Fibroblast of the conjunctiva (primary cell): ENCODE results near the gene DOHH.

ENCODE experiments used
- DNase-seq: peaks from one replicate; pipeline ENCODE4 v3.0.0-alpha.2; 2010; ENCODE audit warnings: low read depth

Gene DOHH

DNA sequence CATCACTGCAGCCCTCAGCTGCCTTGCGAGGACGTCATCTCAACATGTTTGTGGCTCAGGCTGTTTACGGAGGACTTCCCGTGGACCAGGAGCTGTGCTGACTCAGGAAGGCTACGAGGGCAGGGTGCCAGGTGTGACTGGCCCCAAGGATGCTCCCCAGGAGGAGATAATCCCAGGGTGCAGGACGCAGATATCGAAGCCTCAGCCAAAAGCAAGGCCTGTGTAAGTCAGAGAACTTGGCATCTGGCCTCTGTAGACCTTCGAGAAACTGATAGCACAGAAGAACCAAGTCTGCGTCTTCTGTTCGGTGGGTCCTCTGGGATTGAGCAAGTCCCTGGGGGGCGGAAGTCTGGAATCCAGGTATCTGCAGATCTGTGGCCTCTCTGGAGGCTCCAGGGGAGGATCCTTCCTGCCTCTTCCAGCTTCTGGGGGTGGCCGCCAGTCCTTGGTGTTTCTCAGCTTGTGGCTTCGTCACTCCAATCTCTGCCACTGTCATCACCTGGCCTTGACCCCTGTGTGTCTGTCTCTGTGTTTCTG is 2.6 kb upstream of the DOHH start:
- no peak for DNase-seq

DNA sequence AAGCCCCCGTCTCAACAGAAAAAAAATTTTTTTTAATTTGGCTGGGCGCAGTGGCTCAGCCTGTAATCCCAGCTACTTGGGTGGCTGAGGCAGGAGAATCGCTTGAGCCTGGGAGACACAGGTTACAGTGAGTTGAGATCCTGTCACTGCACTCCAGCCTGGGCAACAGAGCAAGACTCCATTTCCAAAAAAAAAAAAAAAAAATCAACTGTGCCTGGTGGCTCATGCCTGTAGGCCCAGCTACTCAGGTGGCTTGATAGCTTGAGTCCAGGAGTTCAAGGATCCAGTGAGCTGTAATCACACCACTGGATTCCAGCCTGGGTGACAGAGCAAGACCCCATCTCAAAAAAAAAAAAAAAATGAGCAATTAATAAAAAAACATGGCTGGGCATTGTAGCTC is 1.3 kb upstream of the DOHH start:
- DNase-seq: no peak

DNA sequence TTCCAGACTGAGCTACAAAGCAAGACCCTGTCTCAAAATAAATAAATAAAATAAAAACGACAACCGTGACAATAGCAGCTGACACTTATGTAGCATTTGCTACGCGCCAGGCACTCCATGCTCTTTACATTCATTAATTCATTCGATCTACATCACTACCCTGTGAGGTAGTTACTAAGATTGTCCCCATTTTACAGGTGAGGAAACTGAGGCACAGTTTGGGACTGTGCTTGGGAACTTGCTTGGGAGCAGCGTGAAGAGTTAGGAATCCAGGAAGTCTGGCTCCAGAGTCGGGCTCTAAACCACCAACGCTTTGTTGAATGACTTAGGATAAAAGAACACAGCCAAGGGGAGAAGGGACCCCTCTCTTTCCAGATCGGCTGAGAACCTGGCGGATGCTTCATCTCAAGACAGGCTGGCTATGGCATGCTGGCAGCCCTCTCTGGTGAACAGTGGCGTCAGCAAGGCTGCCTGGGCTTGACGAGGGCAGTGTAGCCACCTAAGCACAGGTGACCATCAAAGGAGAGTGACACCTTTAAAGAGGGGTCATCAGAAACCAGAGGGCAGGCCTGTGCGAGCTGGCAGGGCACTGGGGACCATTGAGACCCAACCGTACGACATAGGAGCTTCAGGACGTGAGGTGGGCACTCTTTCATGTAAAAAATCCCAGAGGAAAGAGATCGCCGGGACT is 591 bp downstream of the DOHH start:
- no peak for DNase-seq

DNA sequence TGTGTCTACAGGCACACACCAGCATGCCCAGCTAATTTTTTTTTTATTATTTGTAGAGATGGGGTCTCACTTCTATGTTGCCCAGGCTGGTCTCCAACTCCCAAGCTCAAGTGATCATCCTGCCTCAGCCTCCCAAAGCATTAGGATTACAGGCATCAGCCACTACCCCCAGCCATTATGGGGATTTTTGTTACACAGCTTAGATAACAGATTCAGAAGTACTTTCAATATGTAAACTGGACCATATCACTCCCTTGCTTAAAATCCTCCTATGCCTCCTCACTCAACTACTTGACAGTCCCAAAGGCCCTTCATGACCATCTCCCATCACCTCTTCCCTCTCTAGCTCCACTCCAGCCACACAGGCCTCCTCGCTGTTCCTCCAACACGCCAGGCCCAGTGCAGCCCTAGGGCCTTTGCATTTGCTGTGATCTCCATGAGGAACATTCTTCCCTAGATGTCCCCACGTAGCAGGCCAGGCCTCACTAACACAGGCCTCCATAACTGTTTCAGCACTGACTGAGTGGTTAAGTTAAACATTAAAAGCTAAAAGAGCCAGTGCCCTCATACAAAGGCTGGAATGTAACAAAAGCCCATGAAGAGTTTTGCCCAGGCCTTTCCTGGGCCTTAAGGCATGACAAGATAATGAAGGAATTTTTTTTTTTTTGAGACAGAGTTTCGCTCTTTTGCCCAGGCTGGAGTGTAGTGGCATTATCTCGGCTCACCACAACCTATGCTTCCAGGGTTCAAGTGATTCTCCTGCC is 2.5 kb downstream of the DOHH start:
- DNase-seq: no peak

DNA sequence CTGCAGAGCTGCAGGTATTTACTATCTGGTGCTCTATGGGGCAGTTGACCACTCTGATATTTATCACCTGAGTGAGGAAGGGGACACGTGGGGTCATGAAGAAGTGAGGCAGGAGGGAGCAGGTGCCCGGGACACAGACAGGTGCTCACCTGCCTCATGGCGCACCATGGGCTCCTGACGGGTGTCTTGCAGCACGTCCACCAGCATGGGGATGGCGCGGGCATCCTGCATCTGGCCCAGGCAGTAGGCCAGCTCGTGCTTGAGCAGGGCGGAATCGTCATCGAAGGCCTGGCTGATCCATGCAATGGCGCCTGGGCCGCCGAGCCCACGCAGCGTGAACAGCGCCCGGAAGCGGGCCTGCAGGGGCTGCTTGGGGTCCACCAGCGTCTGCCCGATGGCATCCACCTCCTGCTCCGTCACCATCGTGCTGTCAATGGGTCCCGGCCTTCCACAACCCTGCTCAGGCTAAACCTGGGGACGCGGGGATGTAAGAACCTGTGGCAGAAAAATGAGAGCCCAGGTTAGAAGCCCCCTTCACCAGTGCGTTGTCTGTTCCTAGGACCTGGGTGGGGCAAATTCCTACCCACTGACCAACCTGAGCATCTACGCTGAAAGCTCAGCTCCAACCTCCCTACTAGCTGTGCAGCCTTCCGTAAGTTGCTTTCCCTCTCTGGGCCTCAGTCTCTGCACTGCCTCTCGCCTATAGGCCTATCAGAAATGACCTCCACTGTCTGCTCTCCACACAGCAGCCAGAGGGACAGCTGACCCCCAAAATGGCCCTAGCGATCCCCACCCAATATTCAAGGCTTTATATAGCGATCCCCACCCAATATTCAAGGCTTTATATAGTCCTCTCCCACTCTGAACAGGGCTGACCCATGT is 3.8 kb downstream of the DOHH start:
- no peak for DNase-seq

DNA sequence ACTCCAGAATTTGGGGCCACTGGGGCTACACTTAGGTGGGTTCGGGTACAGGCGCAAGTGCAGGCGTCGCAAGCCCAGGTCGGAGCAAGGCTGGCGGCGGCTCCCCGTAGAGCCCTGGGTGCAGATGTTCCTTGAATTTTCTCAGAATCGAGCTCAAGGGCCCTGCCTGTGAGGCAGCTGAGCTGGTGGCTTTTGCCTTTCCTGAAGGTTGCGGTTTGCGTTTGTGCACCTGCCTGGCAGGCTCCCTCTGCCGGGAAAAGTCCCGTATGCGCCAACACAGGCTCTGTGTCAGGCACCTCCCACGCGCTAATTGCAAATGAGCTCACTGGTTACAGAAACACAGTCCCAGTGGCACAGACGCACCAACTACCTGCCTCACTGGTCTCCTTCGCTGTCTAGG is 5.9 kb downstream of the DOHH start:
- no peak for DNase-seq

DNA sequence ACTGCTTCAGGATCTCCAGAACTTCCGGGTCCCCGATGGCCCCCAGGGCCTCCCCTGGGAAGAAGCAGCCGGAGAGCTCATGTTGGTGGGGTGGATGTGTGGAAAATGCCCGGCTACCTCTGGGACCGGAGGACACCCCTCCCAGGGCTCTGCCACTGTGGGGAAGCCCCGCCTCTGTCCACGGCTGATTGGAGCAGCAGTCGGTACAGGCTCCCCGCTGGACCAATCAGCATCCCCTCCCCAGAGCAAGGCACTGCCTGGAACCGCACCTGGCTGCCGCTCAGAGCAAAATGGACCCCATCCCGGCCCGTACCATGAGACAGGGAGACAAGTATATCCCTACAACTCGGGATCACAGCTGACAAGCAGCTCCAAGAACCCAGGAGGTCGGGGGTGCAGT is 6.4 kb downstream of the DOHH start:
- DNase-seq: no peak

DNA sequence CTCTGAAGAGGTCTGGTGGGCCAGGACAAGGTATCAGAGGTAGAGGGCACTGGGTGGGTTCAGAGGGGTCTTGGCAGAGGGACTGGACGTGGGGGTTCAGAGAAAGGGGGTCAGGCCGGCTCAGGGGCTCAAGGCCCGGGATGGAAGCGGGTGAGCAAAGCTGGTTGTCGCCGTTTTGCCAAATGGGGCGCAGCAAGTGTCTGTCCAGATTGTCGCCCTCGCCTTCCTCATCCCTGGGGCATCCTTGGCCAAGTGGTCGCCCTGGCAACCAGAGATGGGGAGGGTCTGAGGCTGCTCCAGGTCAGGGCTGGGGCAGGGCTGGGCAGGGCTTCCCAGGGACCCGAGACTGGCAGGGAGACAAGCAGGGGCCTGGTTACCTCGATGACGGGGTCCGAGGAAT is 6.8 kb downstream of the DOHH start:
- DNase-seq: no peak

DNA sequence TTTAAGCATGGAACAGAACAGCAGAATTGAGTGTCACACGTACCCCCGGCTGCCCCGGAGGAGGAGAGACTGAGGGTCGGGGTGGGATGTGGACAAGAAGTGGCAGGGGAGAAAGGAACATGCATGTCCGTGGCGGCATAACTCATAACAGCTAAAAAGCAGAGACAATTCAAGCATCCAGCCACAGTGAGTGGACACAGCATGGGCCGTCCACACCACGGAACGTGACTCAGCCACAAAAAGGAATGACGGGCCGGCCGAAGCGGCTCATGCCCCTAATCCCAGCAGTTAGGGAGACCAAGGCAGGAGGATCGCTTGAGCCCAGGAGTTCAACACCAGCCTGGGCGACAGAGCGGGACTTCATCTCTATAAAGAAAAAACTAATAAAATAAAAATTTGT is 7.6 kb downstream of the DOHH start:
- no peak for DNase-seq

DNA sequence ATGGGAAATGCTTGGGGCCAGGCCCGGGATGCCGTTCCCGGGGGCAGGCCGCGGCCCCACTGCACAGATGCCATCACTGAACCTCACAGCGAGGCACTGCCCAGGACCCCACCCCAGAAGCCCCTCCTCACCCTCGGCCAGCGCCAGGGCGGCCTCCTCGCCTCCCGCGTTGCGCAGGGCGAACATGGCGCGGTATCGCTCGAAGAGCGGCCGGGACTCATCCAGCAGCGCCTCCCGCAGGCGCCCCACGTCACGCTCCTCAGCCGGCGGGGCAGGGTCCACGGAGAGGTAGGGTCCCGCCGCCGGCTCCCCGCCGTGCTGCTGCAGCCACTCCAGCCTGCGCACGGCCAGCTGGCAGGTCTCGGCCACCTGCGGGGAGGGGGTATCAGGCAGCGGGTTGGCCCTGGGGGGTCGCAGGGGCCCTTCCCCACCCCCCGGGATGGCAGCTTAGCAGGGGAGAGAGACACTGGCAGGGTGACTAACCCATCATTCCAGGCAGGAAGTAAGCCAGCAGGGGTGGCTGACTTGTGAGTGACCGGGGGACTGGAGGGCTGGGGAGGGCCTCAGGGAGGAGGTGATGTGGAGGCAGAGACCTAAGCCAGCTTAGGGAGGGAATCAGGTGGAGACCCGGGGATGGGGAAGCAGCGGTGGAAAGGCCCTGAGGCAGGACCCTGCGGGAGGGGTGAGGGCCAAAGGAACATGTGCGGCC is 8.2 kb downstream of the DOHH start:
- DNase-seq: no peak

DNA sequence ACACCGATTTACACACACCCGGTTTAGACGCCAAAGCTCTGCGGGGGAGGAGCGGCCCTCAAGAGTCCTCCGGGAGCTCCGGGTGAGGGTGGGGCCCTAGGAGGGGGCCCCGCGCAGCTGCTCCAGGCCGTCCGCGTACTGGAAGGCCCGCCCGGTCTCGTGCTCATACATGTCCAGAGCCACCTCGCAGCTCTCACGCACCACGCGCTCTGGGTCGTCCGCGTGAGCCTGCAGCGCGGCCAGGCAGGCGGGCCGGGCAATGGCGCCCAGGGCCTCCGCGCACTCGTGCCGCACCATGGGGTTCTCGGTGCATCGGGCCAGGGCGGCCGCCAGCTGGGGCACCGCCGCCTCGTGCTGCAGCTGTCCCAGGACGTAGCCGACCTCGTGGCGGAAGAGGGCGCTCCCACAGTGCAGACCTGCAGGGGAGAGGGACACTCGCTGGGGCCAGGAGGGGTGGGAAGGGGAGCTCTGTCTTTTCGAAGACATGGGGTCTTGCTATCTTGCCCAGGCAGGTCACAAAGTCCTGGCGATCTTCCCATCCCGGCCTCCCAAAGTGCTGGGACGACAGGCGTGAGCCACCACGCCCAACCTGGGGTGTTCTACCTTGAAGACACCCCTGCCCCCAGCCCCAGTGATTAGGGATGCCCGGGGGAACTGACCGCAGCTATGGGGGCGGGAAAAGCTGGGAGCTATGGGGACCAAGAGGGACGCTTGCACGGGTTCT is 8.9 kb downstream of the DOHH start:
- no peak for DNase-seq

DNA sequence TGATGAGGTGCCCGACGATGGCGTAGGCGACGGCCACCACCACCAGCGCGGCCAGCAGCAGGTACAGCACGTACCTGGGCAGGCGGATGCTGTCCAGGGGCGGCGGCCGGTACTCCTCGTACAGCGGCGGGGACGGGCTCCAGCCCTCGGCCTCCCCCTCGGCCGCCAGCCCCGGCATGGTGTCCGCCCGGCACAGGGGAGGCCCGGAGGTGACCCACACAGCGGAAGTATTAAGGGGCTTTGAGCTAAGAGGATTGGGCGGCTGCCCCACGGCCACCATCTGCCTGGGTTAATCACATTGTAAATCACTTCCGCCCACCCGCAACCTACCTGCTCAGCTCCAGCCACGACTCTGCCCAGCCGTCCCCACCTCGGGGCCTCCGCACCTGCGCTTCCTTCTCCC is 17.2 kb downstream of the DOHH start, which contains the start of gene SMIM44:
Gene SMIM44, minus strand, starts transcription at position 216 of the 403 bp plus-strand sequence. Its CDS starts 38 bp downstream, at position 178.
- no peak for DNase-seq

DNA sequence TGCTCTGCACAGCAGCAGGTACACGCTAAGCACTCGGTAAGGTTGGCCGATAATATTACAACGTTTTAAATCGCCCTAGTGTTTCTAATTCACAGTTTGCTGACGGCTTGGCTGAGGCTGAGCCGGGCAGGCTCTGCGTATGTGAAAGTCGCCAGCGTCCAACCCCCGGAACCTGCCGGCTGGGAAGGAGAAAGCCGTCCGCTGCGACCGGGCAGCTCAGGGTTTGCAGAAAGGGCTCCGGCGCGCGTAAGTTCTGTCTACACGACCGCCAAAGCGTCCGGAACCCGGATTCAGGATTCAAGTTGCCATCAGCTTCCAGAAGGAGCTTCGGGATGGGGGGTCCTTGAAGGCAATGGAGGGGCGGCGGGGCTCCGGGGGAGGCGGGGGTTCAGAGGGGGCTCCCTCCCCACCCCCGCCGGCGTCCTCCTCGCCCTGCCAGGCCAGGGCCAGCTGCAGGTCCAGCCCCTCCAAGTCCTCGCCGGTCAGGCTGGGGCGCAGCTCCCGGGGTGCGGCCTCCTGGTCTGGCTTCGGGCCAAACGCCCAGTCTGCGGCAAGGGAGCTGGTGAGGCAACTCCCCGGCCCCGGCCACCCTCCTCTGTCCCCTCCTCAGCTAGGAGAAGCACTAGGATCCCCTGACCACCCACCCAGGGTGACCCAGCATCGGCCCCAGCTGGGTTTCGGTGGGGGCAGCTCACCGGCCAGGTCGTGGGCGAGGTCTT is 17.8 kb downstream of the DOHH start:
- no peak for DNase-seq

DNA sequence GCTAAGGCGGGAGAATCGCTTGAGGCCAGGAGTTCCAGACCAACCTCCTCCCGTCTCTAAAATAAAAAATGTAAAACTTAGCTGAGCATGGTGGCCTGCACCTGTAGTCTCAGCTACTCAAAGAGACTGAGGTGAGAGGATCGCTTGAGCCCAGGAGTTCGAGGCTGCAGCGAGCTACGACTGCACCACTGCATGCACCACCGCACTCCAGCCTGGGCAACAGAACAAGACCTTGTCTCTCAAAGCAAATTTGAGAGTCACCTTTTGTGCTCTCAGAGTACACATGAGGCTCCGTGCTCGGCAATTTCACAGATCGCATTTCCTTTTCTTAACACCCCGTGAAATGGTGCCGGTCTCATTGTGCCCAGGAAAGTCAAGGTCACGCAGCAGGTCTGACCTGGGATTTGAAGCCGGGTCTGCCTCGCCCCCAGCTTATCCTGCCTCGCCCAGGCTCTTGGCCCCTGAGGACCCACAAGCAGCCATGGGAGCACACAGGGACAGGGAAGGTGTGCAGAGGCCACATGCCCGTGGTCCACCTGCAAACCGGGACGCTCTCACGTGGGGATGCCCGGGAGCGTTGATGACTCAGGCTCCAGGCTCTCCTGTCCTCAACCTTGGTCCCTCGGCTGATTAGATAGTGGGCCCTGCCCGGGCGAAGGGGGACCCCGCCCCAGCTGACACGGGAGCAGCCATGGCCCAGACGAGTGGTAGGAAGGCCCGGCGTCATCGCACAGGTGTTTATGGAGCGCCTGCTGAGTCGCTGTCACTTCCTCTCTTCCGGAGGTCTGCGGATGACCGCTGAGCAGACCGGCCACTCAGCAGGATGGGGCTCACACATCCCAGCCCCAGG is 19.0 kb downstream of the DOHH start:
- DNase-seq: no peak

DNA sequence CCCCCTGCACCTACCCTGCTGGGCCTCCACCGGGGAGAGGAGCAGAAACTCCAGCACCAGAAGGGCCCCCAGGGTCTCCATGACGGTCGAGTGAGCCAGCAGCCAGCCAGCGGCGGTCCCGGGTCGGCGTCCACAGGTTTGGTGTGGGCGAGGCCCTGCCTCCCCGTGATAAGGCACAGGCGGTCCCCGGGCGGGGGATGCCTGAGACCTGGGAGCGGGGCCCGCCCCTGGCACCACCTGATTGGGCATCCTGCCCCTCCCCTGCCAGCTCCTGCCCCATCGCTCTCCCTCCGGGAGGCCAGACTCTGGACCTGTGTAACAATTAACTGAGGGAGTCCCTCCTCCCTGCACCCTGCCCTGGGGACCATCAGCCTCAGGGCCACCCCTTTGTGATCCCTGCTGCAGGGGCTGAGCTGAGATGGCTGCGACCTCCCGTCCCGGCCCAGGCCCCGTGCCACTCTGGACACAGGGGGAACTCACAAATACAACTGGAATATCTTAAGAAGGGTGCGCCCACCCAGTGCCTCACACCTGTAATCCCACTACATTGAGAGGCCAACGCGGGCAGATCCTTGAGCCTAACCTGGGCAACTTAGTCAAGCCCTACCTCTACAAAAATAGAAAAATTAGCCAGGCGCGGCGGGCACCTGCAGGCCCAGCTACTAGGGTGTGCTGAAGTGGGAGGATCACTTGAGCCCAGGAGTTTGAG is 19.9 kb downstream of the DOHH start, which contains the start of gene SMIM24:
Gene SMIM24, minus strand, starts transcription at position 143 of the 709 bp plus-strand sequence. Its CDS starts 62 bp downstream, at position 81.
- no peak for DNase-seq

DNA sequence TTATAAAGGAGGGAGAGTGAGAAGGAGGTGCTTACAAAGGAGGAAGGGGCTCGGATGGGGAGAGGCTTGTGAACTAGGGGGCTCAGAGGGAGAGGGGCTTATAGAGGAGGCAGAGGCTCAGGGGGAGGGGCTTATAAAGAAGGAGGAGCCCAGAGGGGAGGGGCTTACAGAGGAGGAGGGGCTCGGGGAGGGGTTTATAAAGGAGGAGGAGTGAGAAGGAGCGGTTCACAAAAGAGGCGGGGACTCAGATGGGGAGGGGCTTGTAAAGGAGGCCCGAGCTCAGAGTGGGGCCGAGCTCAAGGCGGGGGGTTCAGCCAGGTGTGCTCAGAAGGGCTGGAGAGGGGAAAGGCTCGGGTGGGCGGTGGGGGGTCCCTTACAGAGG is 20.6 kb downstream of the DOHH start:
- DNase-seq: no peak

DNA sequence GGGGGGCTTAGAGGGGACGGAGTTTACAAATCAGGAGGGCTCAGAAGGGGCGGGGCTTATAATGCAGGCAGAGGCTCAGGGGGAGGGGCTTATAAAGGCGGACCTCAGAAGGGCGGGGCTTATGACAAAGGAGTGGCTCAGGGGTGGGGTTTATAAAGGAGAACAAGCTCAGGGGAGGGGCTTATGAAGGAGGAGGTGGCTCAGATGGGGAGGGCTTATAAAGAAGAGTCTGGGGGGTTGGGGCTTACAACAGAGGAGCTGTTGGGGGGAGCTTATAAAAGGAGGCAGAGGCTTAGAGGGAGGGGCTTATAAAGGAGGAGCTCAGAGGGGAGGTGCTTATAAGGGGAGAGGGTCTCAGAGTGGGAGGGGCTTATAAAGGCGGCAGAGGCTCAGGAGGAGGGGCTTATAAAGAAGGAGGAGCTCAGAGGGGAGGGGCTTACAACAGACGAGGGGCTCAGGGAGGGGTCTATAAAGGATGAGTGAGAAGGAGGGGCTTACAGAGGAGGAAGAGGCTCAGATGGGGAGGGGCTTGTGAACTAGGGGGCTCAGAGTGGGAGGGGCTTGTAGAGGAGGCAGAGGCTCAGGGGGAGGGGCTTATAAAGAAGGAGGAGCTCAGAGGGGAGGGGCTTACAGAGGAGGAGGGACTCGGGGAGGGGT is 21.2 kb downstream of the DOHH start:
- no peak for DNase-seq
